ENCODE measurements around the gene TRUB2.

TRUB2 gene, protein sequence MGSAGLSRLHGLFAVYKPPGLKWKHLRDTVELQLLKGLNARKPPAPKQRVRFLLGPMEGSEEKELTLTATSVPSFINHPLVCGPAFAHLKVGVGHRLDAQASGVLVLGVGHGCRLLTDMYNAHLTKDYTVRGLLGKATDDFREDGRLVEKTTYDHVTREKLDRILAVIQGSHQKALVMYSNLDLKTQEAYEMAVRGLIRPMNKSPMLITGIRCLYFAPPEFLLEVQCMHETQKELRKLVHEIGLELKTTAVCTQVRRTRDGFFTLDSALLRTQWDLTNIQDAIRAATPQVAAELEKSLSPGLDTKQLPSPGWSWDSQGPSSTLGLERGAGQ

DNA sequence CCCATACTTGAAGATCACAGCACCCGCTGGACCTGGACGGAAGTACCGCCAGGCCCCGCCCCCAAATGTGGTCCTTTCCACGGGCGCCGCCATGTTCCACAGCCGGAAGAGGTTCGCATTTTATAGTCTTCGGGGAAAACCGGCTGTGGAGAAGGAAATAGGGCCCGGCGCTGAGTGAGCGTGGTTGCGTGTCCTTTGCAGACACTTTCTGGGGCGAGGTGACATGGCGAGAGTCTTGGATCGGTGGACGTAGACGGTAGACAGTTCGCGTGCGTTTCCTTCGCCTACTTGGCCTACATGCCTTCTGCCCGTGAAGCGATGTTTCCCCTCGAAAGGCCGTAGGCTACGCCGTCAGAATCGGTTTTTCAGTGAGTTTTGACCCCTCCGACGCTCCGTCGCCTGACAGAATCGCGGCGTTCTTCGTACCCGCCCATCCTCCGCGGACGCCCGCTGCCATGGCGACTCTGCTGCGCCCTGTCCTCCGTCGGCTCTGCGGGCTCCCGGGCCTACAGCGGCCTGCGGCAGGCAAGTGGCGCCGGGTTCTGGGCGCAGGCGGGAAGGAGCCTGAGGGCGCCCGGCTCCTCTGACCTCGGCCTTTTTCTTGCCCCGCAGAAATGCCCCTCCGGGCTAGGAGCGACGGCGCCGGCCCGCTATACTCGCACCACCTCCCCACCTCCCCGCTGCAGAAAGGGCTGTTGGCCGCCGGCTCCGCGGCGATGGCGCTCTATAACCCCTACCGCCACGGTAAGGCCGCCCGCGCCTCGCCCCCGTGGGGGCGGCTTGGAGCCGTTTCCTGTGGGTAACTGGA is at the start of gene TRUB2, which contains the start of gene COQ4:
Gene TRUB2, minus strand, starts transcription at position 44 of the 808 bp plus-strand sequence. Its CDS starts 39 bp downstream, at position 5.
Gene COQ4, plus strand, starts transcription at position 436 of the 808 bp plus-strand sequence. Its CDS starts 20 bp downstream, at position 456.
- TF ChIP-seq CSDC2 (CRISPR knock-in tag; IDR thresholded peaks at IDR 0.05): no peak
- TF ChIP-seq, protein P1, sequence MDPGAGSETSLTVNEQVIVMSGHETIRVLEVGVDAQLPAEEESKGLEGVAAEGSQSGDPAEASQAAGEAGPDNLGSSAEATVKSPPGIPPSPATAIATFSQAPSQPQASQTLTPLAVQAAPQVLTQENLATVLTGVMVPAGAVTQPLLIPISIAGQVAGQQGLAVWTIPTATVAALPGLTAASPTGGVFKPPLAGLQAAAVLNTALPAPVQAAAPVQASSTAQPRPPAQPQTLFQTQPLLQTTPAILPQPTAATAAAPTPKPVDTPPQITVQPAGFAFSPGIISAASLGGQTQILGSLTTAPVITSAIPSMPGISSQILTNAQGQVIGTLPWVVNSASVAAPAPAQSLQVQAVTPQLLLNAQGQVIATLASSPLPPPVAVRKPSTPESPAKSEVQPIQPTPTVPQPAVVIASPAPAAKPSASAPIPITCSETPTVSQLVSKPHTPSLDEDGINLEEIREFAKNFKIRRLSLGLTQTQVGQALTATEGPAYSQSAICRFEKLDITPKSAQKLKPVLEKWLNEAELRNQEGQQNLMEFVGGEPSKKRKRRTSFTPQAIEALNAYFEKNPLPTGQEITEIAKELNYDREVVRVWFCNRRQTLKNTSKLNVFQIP (CRISPR knock-in tag; IDR thresholded peaks at IDR 0.05; ENCODE audit: borderline replicate concordance, low read depth): 0 out of 2 replicates have a peak, but pooled peaks have one; percentile 18
- ATAC-seq: peak; percentile 96

DNA sequence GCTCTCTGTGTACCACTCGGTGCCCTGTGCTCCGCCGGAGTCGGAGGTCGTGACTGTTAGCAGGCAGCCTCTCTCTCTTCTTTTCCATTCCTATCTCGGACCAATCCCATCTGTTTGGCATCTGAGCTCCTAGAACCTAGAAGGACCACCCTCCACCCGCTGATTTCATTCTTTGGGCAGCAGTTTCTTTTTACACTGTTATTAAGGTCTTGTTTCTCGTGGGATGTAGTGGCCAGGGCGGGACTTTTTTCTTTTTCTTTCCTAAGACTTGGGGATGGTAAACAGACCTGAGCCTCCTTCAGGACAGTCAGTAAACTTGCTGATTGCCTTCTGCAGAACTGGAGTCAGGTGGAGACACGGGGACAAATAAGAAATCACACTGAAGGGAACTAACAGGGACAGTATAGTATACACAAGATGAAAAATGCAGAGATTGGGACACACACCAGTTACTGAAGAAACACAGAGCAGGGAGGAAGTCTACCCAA is 49.4 kb upstream of the TRUB2 start:
- TF ChIP-seq, protein P1 (CRISPR knock-in tag; IDR thresholded peaks at IDR 0.05; ENCODE audit: borderline replicate concordance, low read depth): no peak
- TF ChIP-seq TCF4 (CRISPR knock-in tag; IDR thresholded peaks at IDR 0.05; ENCODE audit: borderline replicate concordance) (no peak), ESRRG (CRISPR knock-in tag; IDR thresholded peaks at IDR 0.05) (no peak), PPARA (CRISPR knock-in tag; IDR thresholded peaks at IDR 0.05; ENCODE audit: borderline replicate concordance) (no peak), TOX (CRISPR knock-in tag; IDR thresholded peaks at IDR 0.05; ENCODE audit: borderline replicate concordance) (no peak), GLIS3 (CRISPR knock-in tag; IDR thresholded peaks at IDR 0.05) (no peak), ZFP30 (CRISPR knock-in tag; IDR thresholded peaks at IDR 0.05) (no peak), CSDC2 (CRISPR knock-in tag; IDR thresholded peaks at IDR 0.05) (no peak), ZC3H10 (CRISPR knock-in tag; IDR thresholded peaks at IDR 0.05) (no peak), ZFP3 (CRISPR knock-in tag; IDR thresholded peaks at IDR 0.05) (no peak), RARB (CRISPR knock-in tag; IDR thresholded peaks at IDR 0.05) (no peak)
- TF ChIP-seq, protein P2, sequence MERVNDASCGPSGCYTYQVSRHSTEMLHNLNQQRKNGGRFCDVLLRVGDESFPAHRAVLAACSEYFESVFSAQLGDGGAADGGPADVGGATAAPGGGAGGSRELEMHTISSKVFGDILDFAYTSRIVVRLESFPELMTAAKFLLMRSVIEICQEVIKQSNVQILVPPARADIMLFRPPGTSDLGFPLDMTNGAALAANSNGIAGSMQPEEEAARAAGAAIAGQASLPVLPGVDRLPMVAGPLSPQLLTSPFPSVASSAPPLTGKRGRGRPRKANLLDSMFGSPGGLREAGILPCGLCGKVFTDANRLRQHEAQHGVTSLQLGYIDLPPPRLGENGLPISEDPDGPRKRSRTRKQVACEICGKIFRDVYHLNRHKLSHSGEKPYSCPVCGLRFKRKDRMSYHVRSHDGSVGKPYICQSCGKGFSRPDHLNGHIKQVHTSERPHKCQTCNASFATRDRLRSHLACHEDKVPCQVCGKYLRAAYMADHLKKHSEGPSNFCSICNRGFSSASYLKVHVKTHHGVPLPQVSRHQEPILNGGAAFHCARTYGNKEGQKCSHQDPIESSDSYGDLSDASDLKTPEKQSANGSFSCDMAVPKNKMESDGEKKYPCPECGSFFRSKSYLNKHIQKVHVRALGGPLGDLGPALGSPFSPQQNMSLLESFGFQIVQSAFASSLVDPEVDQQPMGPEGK (CRISPR knock-in tag; IDR thresholded peaks at IDR 0.05; ENCODE audit: borderline replicate concordance): no peak
- ATAC-seq: no peak

DNA sequence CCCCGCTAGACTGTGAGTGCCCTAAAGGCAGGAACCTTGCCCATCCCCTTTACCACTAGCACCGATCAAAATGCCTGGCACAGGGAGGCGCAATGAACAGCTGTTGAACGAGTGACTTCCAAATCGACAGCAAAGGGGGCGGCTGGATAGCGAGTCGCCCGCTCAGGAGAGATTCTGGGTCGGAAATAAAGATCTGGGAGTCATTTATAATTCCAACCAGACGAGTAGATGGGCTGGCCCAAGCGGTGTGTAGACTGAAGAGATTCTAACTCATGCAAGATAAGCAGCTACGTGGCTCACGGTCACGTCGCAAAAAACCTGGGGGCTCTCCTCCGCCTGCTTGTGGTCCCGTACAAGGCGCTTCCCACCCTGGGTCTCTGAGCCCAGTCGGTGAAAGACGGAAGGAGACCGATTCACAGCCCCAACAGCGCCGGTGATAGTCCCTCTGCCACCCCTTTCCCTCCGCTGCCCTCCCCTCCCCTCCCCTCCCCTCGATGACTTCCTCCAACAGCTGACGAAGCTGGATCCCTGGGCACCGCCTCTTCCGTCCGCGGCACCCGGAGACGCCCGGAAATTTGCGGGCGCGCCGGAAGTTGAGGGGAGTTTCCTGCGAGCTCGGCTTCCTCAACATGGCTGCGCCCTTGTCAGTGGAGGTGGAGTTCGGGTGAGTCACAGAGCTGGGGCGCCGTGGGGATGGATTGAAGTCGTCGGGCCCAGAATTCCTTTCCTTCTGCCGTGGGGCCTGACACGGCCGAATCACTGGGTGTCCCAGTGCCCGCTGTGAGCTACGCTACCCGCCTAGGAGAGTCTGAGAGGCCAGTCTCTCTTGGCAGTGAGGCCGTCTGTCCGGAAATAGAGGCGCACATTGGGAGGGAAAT is 48.7 kb upstream of the TRUB2 start, which contains the start of gene URM1:
Gene URM1, plus strand, starts transcription at position 623 of the 878 bp plus-strand sequence. Its CDS starts 7 bp downstream, at position 630.
- peak; percentile 98 for ATAC-seq
- no peak for TF ChIP-seq TOX (CRISPR knock-in tag; IDR thresholded peaks at IDR 0.05; ENCODE audit: borderline replicate concordance)
- TF ChIP-seq, protein P1 (CRISPR knock-in tag; IDR thresholded peaks at IDR 0.05; ENCODE audit: borderline replicate concordance, low read depth): no peak
- TF ChIP-seq, protein P3, sequence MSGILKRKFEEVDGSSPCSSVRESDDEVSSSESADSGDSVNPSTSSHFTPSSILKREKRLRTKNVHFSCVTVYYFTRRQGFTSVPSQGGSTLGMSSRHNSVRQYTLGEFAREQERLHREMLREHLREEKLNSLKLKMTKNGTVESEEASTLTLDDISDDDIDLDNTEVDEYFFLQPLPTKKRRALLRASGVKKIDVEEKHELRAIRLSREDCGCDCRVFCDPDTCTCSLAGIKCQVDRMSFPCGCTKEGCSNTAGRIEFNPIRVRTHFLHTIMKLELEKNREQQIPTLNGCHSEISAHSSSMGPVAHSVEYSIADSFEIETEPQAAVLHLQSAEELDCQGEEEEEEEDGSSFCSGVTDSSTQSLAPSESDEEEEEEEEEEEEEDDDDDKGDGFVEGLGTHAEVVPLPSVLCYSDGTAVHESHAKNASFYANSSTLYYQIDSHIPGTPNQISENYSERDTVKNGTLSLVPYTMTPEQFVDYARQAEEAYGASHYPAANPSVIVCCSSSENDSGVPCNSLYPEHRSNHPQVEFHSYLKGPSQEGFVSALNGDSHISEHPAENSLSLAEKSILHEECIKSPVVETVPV (CRISPR knock-in tag; IDR thresholded peaks at IDR 0.05): no peak
- TF ChIP-seq, protein P4, sequence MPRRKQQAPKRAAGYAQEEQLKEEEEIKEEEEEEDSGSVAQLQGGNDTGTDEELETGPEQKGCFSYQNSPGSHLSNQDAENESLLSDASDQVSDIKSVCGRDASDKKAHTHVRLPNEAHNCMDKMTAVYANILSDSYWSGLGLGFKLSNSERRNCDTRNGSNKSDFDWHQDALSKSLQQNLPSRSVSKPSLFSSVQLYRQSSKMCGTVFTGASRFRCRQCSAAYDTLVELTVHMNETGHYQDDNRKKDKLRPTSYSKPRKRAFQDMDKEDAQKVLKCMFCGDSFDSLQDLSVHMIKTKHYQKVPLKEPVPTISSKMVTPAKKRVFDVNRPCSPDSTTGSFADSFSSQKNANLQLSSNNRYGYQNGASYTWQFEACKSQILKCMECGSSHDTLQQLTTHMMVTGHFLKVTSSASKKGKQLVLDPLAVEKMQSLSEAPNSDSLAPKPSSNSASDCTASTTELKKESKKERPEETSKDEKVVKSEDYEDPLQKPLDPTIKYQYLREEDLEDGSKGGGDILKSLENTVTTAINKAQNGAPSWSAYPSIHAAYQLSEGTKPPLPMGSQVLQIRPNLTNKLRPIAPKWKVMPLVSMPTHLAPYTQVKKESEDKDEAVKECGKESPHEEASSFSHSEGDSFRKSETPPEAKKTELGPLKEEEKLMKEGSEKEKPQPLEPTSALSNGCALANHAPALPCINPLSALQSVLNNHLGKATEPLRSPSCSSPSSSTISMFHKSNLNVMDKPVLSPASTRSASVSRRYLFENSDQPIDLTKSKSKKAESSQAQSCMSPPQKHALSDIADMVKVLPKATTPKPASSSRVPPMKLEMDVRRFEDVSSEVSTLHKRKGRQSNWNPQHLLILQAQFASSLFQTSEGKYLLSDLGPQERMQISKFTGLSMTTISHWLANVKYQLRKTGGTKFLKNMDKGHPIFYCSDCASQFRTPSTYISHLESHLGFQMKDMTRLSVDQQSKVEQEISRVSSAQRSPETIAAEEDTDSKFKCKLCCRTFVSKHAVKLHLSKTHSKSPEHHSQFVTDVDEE (CRISPR knock-in tag; IDR thresholded peaks at IDR 0.05): no peak
- no peak for TF ChIP-seq ZNF565 (CRISPR knock-in tag; conservative IDR thresholded peaks at IDR 0.05; ENCODE audit: low read depth)
- no peak for TF ChIP-seq ESRRG (CRISPR knock-in tag; IDR thresholded peaks at IDR 0.05)
- TF ChIP-seq ZNF70 (CRISPR knock-in tag; IDR thresholded peaks at IDR 0.05): no peak
- TF ChIP-seq, protein P2 (CRISPR knock-in tag; IDR thresholded peaks at IDR 0.05; ENCODE audit: borderline replicate concordance): no peak
- no peak for TF ChIP-seq ZFP3 (CRISPR knock-in tag; IDR thresholded peaks at IDR 0.05)
- TF ChIP-seq, protein P5, sequence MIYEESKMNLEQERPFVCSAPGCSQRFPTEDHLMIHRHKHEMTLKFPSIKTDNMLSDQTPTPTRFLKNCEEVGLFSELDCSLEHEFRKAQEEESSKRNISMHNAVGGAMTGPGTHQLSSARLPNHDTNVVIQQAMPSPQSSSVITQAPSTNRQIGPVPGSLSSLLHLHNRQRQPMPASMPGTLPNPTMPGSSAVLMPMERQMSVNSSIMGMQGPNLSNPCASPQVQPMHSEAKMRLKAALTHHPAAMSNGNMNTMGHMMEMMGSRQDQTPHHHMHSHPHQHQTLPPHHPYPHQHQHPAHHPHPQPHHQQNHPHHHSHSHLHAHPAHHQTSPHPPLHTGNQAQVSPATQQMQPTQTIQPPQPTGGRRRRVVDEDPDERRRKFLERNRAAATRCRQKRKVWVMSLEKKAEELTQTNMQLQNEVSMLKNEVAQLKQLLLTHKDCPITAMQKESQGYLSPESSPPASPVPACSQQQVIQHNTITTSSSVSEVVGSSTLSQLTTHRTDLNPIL (CRISPR knock-in tag; IDR thresholded peaks at IDR 0.05; ENCODE audit: low read depth): no peak
- TF ChIP-seq PPARA (CRISPR knock-in tag; IDR thresholded peaks at IDR 0.05; ENCODE audit: borderline replicate concordance): no peak

Measured in SK-N-SH treated with all-trans-retinoic acid at 6 μM for 48 hours (cell line).